CD4-positive, CD25-positive, alpha-beta regulatory T cell (primary cell): ENCODE results near the gene HDAC4. TPM values are rescaled to one million over a fixed set of nuclear protein-coding genes. Genes with fewer than 3 reads are reported as not detected.

Source experiments
- ATAC-seq, 2 donors: fragments of 150-1000 bp; cut with Tn5 transposase; one replicate each; pipeline ENCODE4 v1.10.0; 2021; ENCODE audit warnings: low read depth in 2 of 2, moderate number of reproducible peaks in 2 of 2, moderate library complexity in 1 of 2
- DNase-seq, 3 donors: peaks; one replicate each; pipeline versions ENCODE4 v3.0.0 to v3.0.0-alpha.2; 2012 to 2022; ENCODE audit warnings: mixed read lengths in 1 of 3
- H3K27ac ChIP-seq: one replicate; pipeline ENCODE4 v1.7.0; 2013; ENCODE audit warnings: mild to moderate bottlenecking, low read length; ENCODE audit not compliant: insufficient read depth, poor library complexity, severe bottlenecking
- H3K27me3 ChIP-seq: one replicate; pipeline ENCODE4 v1.7.0; 2013; ENCODE audit warnings: low read length; ENCODE audit not compliant: control insufficient read depth, insufficient read depth
- H3K36me3 ChIP-seq: one replicate; pipeline ENCODE4 v1.7.0; 2013; ENCODE audit warnings: mild to moderate bottlenecking, low read length, moderate library complexity; ENCODE audit not compliant: control insufficient read depth, insufficient read depth
- H3K4me1 ChIP-seq: 2 replicates; pipeline ENCODE4 v1.7.0; 2013; ENCODE audit warnings: mild to moderate bottlenecking, low read length; ENCODE audit not compliant: insufficient read depth, control insufficient read depth, poor library complexity, severe bottlenecking
- H3K4me3 ChIP-seq: one replicate; pipeline ENCODE4 v1.7.0; 2013; ENCODE audit warnings: low read depth, mild to moderate bottlenecking, low read length, moderate library complexity
- H3K9me3 ChIP-seq, 2 experiments: 1 replicate in 1 of 2; 2 replicates in 1 of 2; pipeline ENCODE4 v1.7.0; 2013; ENCODE audit warnings: low read length in 2 of 2, mild to moderate bottlenecking in 1 of 2, moderate library complexity in 1 of 2; ENCODE audit not compliant: control insufficient read depth in 2 of 2
- H3K27ac Mint-ChIP-seq, 3 donors: one replicate each; pipeline ENCODE4 v1.8.0; 2020 to 2022; ENCODE audit warnings: mild to moderate bottlenecking in 3 of 3, mixed read lengths in 3 of 3, moderate library complexity in 2 of 3
- H3K27me3 Mint-ChIP-seq: one replicate; pipeline ENCODE4 v1.8.0; 2022; ENCODE audit warnings: mild to moderate bottlenecking, mixed read lengths
- H3K36me3 Mint-ChIP-seq: one replicate; pipeline ENCODE4 v1.8.0; 2020; ENCODE audit warnings: mixed read lengths
- H3K4me1 Mint-ChIP-seq, 4 donors: one replicate each; pipeline ENCODE4 v1.8.0; 2020 to 2022; ENCODE audit warnings: mixed read lengths in 4 of 4, mild to moderate bottlenecking in 1 of 4
- H3K4me3 Mint-ChIP-seq, 4 donors: one replicate each; pipeline ENCODE4 v1.8.0; 2020 to 2022; ENCODE audit warnings: mild to moderate bottlenecking in 4 of 4, mixed read lengths in 4 of 4, moderate library complexity in 3 of 4
- H3K9me3 Mint-ChIP-seq, 7 donors: one replicate each; pipeline ENCODE4 v1.8.0; 2020 to 2022; ENCODE audit warnings: mixed read lengths in 7 of 7, mild to moderate bottlenecking in 3 of 7, moderate library complexity in 2 of 7
- polyA plus RNA-seq, 4 donors: library from polyadenylated mRNA; unstranded; fragments of 300-500 nt; fragmentation: Illumina TruSeq; gene quantifications; one replicate each; pipeline ENCODE4 v1.2.3, GENCODE V29; 2021
- total RNA-seq: library from RNA; stranded (reverse); gene quantifications from one replicate; pipeline ENCODE4 v1.2.3, GENCODE V29; 2022

The HDAC4 gene
- total and polyA plus RNA-seq, 5 donors from 2014 or later: 6.5 to 118 (median 8.6) TPM

- H3K36me3 Mint-ChIP-seq: peaks cover 18% of the 10 kb centered on the region
- Histone ChIP-seq H3K27me3 (no peaks in the 10 kb centered on the region), H3K9me3 (no peaks in the 10 kb centered on the region), H3K36me3 (peaks cover 9% of the 10 kb centered on the region), H3K27ac (no peak overlapping the region), H3K4me3 (no peak overlapping the region), H3K4me1 (no peaks in the 10 kb centered on the region)
- H3K27me3 Mint-ChIP-seq: no peaks in the 10 kb centered on the region
- H3K4me1 Mint-ChIP-seq: peaks cover 15 to 58% (median 39%) of the 10 kb centered on the region in 4 donors
- DNase-seq: no peak
- H3K9me3 Mint-ChIP-seq: peaks cover 0 to 2% (median 0%) of the 10 kb centered on the region in 7 donors
- H3K4me3 Mint-ChIP-seq: no peak overlapping the region
- H3K27ac Mint-ChIP-seq: peak overlapping the region in 2 of 3 donors; percentile 25 to 86
- no peak for ATAC-seq
Observed at GRCh38 chr2:239203443-239204135, 197.2 kb downstream of the HDAC4 start.

GRCh38 chr2:239202836-239203235 lies 198.0 kb downstream of the HDAC4 start:
- H3K9me3 Mint-ChIP-seq: peaks cover 0 to 2% (median 0%) of the 10 kb centered on the region in 7 donors
- H3K4me1 ChIP-seq: no peaks in the 10 kb centered on the region
- DNase-seq (no peak), ATAC-seq (no peak)
- no peak overlapping the region for H3K4me3 ChIP-seq
- peaks cover 21% of the 10 kb centered on the region for H3K36me3 Mint-ChIP-seq
- no peak overlapping the region for H3K4me3 Mint-ChIP-seq
- H3K36me3 ChIP-seq: peaks cover 17% of the 10 kb centered on the region
- no peaks in the 10 kb centered on the region for H3K27me3 Mint-ChIP-seq
- H3K9me3 ChIP-seq: no peaks in the 10 kb centered on the region
- no peaks in the 10 kb centered on the region for H3K27me3 ChIP-seq
- H3K4me1 Mint-ChIP-seq: peaks cover 11 to 54% (median 35%) of the 10 kb centered on the region in 4 donors
- peak overlapping the region in 1 of 3 donors; percentile 59 for H3K27ac Mint-ChIP-seq
- no peak overlapping the region for H3K27ac ChIP-seq

- Histone ChIP-seq H3K27me3 (no peaks in the 10 kb centered on the region), H3K27ac (no peak overlapping the region), H3K4me1 (no peaks in the 10 kb centered on the region), H3K9me3 (no peaks in the 10 kb centered on the region), H3K36me3 (peaks cover 20% of the 10 kb centered on the region), H3K4me3 (no peak overlapping the region)
- no peaks in the 10 kb centered on the region for H3K27me3 Mint-ChIP-seq
- peaks cover 24% of the 10 kb centered on the region for H3K36me3 Mint-ChIP-seq
- DNase-seq: no peak
- peak overlapping the region; percentile 12 to 56 (median 20) for H3K27ac Mint-ChIP-seq
- ATAC-seq: peak in 1 of 2 donors; percentile 5
- H3K4me1 Mint-ChIP-seq: peaks cover 8 to 49% (median 35%) of the 10 kb centered on the region in 4 donors
- H3K9me3 Mint-ChIP-seq: peaks cover 0 to 2% (median 0%) of the 10 kb centered on the region in 7 donors
- H3K4me3 Mint-ChIP-seq: peak overlapping the region in 1 of 4 donors; percentile 31
Observed at GRCh38 chr2:239202343-239202742, 198.5 kb downstream of the HDAC4 start.

GRCh38 chr2:239201884-239202283 lies 198.9 kb downstream of the HDAC4 start:
- DNase-seq: no peak
- no peak overlapping the region for H3K27ac ChIP-seq
- H3K4me1 ChIP-seq: no peaks in the 10 kb centered on the region
- Mint-ChIP-seq H3K4me3 (no peak overlapping the region), H3K27me3 (no peaks in the 10 kb centered on the region), H3K4me1 (peaks cover 4 to 48% (median 30%) of the 10 kb centered on the region in 4 donors), H3K36me3 (peaks cover 28% of the 10 kb centered on the region), H3K27ac (peak overlapping the region in 2 of 3 donors; percentile 12 to 56), H3K9me3 (peaks cover 0 to 2% (median 0%) of the 10 kb centered on the region in 7 donors)
- H3K9me3 ChIP-seq: no peaks in the 10 kb centered on the region
- no peak overlapping the region for H3K4me3 ChIP-seq
- ATAC-seq: no peak
- peaks cover 25% of the 10 kb centered on the region for H3K36me3 ChIP-seq
- H3K27me3 ChIP-seq: no peaks in the 10 kb centered on the region

GRCh38 chr2:239201531-239201876 lies 199.3 kb downstream of the HDAC4 start:
- no peak overlapping the region for H3K27ac ChIP-seq
- Mint-ChIP-seq H3K4me3 (no peak overlapping the region), H3K36me3 (peaks cover 31% of the 10 kb centered on the region), H3K27ac (no peak overlapping the region), H3K27me3 (no peaks in the 10 kb centered on the region), H3K4me1 (peaks cover 4 to 45% (median 27%) of the 10 kb centered on the region in 4 donors), H3K9me3 (peaks cover 0 to 2% (median 0%) of the 10 kb centered on the region in 7 donors)
- H3K9me3 ChIP-seq: no peaks in the 10 kb centered on the region
- peaks cover 28% of the 10 kb centered on the region for H3K36me3 ChIP-seq
- ATAC-seq (no peak), DNase-seq (no peak)
- H3K4me1 ChIP-seq: no peaks in the 10 kb centered on the region
- no peak overlapping the region for H3K4me3 ChIP-seq
- H3K27me3 ChIP-seq: no peaks in the 10 kb centered on the region

GRCh38 chr2:239200646-239201530 lies 199.9 kb downstream of the HDAC4 start:
- ATAC-seq: no peak
- Mint-ChIP-seq H3K27me3 (no peaks in the 10 kb centered on the region), H3K4me3 (no peak overlapping the region), H3K27ac (peak overlapping the region in 1 of 3 donors; percentile 69), H3K4me1 (peaks cover 5 to 46% (median 25%) of the 10 kb centered on the region in 4 donors), H3K36me3 (peaks cover 36% of the 10 kb centered on the region), H3K9me3 (peaks cover 0 to 2% (median 0%) of the 10 kb centered on the region in 7 donors)
- H3K9me3 ChIP-seq: no peaks in the 10 kb centered on the region
- DNase-seq: no peak
- H3K4me3 ChIP-seq: no peak overlapping the region
- no peaks in the 10 kb centered on the region for H3K4me1 ChIP-seq
- H3K27me3 ChIP-seq: no peaks in the 10 kb centered on the region
- no peak overlapping the region for H3K27ac ChIP-seq
- peaks cover 34% of the 10 kb centered on the region for H3K36me3 ChIP-seq

- H3K9me3 Mint-ChIP-seq: peaks cover 0 to 2% (median 0%) of the 10 kb centered on the region in 7 donors
- H3K9me3 ChIP-seq: no peaks in the 10 kb centered on the region
- ATAC-seq (no peak), DNase-seq (no peak)
- H3K27ac ChIP-seq: no peak overlapping the region
- no peaks in the 10 kb centered on the region for H3K27me3 Mint-ChIP-seq
- H3K4me1 Mint-ChIP-seq: peaks cover 5 to 39% (median 20%) of the 10 kb centered on the region in 4 donors
- no peaks in the 10 kb centered on the region for H3K4me1 ChIP-seq
- H3K36me3 Mint-ChIP-seq: peaks cover 32% of the 10 kb centered on the region
- no peak overlapping the region for H3K4me3 ChIP-seq
- H3K4me3 Mint-ChIP-seq: no peak overlapping the region
- H3K36me3 ChIP-seq: peaks cover 34% of the 10 kb centered on the region
- no peaks in the 10 kb centered on the region for H3K27me3 ChIP-seq
- peak overlapping the region in 2 of 3 donors; percentile 31 to 62 for H3K27ac Mint-ChIP-seq
Observed at GRCh38 chr2:239199041-239199768, 201.6 kb downstream of the HDAC4 start.
